ENCODE results near the gene PRRT1B.

Gene PRRT1B

DNA sequence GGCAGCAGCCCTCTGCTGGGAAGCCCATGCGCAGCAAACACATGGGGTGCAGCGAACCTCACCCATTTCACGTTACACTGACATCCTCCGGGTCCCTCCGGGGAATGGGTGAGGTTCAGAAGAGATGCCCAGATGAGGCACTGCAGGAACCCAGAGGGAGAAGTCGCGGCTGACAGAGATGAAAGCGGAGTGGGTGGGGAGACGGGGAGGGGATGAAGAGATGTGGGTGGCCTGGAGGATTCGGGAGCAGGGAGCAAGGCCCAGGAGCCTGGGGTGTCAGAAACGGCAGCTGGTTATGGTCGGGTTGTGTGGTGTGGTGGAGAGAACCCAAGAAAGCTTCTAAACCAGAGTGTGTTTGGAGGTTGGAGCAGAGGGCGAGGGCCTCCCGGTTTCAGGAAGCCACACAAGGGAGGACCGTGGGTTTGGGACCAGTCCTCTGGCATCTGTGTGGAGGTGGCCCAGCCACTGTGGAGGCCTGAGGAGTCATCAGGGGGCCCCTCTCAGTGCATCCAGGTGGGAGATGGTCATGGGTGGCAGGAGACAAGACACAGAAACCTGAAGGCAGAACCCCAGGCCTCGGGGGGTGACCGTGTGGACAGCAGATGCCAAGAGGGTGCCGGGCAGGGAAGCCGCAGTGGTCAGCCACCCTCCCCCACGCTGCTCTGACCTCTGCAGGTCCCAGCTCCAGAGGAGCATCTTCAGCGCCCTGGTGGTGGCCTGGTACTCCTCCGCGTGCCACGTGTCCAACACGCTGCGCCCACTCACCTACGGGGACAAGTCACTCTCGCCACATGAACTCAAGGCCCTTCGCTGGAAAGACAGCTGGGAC lies 22.9 kb upstream of the PRRT1B start:
- DNase-seq (ENCODE audit: low read depth in 1 of 2, low spot score in 1 of 2): no peak

DNA sequence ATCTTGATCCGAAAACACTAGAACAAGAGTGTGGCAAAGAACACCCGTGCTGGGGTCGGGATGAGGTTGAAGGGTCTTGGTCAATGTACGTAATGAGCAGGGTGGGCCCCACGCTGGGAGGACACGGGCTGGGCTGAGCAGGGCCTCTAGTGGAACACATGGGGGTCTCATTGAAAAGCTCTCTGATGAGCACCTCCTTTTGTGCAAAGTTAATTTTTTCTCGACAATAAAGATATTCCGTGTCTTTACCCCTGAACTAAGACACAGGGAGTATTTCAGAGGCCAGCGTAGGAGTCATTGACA lies 22.3 kb upstream of the PRRT1B start:
- no peak for DNase-seq (ENCODE audit: low read depth in 1 of 2, low spot score in 1 of 2)

DNA sequence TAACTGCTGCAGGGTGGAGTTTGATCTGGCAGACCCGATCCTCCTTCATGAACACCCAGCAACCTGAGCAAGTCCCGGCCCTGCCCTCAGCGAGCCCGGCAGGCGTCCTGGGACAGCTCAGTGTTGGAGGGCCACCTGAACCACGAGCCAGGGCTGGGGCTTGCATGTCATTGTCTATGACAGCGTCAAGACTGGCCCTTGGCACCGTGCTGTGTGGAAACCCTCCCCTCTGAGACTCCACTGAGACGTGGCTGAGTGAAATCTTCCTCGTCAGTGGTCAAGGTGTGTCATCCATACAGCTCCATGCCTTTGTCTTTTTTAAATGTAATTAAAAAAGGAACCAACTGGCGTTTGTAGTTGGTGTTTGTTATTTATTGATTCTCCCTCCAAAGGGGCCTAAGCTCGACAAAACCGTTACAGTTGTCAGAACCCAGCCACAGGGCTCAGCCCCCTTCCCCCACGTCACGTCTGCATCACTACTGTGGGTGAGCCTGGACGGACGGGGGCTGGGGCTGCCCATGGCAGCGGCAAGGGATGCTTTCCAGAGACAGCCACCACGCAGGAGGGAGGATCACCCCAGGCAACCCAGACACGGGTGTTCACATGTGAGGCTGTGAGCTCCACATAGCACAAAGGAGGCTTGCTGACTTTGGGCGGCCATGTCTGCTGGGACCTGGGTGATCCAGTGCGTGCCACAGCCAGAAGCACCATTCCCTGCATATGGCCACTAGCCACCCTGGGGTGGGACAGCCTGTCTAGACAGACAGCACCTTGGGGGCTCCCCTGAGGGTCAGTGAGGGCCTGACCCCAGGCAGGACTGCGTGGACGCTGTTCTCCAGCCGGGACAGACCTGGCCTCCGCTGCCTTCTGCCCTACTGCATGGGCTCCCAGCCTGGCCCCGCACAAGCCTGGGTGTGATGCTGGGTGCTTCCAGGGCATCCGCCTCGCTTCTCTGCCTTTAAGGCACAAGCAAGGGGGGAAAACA lies 21.6 kb upstream of the PRRT1B start:
- no peak for DNase-seq (ENCODE audit: low read depth in 1 of 2, low spot score in 1 of 2)

DNA sequence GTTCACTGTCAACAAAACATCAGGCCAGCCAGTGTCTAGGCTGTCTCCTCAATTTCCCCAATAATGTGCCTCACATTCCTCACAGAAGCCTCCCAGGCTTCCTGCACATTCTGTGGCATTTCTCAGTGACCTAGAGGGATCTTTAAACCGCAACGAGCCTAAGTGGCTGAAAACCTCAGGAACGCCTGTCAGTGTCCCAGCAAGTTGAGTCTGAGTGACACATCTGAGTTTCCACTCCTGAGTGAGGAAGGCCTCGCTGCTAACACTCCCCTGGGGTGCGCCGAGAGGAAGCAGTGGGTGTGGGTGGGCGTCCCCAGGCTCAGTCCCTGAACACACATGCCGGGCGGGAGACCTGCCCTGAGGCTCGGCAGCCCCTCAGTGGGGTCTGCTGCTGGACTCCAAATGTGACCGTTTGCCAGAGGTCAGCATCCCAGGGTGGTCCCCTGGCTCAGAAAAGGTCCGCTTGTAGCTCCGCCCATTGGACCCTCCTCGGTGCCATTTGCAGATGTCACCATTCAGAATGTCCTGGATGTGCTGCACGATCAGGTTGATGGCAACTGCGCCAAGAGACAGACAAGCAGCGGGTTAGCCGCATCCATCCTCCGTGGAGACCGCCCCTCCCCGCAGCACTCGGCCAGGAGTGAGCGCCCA lies 20.5 kb upstream of the PRRT1B start:
- no peak for DNase-seq (ENCODE audit: low read depth in 1 of 2, low spot score in 1 of 2)

DNA sequence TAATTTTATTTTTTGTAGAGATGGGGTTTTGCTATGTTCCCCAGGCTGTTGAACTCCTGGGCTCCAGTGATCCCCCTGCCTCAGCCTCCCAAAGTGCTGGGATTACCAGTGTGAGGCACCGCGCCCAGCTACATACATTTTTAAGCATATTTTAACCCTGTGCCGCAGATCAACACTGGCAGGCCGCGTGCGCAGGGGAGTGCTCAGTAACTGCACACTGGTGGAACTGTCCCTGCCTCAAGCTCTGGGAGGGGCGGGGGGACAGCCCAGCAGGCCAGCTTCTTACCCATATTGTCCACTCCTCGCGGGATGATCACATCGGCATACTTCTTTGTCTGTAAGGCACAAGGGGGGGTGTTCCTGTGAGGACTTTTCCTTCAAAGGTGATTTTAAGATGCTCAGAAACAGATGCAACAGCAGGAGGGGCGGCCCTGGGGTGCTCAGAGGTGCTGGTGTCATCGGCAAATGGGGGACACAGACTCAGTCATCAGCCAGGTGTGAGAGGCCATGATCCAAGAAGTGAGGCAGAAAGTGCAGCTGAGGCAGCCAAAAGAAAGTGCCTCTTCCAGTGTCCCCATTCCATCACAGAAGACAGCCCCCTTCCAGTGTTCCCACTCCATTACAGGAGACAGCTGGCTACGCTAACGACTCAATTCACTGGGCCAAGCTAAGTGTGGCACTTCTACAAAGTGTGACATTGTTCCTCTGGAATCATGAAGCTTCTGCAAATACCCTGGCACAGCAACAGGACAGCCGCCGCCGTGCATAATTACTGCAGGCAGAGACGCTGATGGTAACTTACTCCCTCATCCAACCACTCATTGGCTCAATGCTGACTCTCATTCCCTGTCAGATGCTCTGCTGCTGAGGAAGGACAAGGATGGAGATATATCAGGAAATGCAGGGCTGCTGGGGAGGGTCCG lies 19.4 kb upstream of the PRRT1B start:
- DNase-seq (ENCODE audit: low read depth in 1 of 2, low spot score in 1 of 2): no peak

DNA sequence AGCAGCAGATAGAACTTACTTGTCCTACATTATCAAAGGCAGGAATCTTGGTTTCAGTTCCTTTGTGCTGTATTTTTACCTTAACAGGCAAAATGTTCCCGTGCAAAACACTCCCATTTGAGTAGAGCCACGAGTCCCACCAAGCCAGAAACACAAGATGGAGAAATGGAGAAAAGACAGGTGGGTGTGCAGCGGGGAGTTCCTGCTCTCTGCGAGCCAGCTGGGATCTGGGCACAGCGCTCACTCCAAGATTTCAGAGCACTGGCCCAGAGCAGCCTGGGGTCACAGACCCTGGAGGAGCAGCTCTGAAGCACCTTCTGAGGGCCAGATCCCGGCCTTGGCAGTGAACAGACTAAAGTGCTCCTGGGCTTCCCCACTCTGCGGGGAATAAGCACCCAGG lies 17.1 kb upstream of the PRRT1B start:
- no peak for DNase-seq (ENCODE audit: low read depth in 1 of 2, low spot score in 1 of 2)

DNA sequence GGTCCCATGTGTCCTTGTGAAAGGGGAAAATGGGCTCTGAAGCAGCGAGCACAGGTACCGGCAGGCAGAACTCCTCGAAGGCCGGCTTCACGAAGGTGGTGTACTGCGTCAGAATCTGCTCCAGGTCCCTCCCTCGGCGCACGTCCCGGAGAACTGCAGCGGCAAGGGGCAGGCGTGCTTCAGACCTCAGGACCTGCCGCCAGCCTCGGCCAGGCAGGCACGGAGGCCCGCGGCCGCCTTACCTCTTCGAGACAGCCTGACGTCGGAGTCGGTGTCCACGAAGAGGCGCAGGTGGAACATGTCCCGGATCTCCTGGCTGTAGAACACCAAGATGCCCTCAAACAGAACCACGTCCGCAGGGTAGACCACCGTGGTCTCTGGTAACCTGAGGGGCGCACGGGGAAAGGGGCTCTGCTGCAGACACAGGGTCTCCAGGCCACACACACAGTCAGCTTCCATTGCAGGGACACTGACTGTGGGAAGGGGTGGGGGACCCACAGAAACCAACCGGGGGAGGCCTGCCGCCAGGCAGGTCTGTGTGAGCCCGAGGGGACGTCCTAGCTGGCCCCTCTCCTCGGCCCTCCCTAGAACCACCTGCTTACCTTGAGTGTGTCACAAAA lies 16.3 kb upstream of the PRRT1B start:
- DNase-seq (ENCODE audit: low read depth in 1 of 2, low spot score in 1 of 2): no peak

DNA sequence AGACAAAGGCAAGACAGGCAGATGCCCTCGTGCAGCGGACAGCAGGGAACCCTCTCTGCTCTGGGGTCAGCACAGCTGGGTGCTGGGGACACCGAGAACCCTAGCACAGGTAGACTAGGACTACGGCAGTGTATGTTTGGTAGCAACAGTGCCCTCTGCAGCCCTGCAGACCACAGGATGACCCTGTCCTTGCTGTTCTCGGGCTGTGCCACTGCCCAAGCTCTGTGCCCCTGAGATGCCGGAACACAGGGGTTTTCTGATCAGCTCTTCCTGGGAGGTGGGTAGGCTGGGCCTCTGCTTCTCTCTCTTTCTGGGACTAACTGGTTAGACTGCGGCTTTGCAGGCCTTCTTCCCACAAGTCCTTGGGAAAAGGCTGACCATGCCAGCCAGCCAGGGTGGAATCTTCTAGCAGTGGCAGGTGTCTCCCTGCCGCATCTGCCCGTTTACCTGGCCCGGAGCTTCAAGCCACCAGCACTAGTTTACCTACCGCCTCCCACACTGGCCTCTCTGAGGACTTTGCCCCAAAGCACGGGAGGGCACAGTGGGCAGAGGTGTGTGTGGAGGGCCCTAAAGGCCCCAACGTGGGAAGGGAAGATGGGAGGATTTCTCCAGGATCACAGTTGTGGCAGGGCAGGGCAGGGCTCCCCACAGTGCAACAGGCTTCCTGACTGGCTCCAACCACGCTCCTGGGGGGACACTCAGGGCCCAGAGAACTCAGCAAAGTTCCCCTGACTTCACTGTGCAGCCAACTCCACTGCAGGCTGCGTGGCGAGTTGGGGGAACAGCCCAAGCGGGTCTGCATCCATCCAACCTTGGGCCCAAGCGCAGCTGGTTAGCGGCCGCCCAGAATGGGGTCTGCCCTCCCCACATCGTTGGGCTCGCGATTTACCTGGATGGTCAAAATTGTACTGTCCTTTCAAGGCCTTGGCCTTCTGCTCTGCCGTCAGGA lies 15.5 kb upstream of the PRRT1B start:
- no peak for DNase-seq (ENCODE audit: low read depth in 1 of 2, low spot score in 1 of 2)

DNA sequence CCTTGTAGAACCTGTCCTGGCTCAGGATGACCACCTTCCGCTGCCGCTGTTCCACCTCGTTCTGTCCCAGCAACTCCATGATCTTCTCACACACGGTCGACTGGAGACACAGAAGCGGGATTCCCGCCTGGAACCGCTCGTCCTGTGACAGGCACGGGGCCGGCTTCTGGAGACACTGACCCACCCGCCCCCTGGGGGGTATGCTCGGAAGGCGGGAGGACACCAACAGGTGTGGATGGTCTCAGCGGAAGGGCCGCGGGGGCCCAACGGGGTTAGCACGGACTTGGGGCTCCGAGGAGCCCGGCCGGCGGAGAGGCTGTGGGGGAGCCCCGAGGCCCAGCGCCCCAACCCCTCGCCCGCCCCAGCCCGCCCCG lies 14.8 kb upstream of the PRRT1B start:
- DNase-seq (ENCODE audit: low read depth in 1 of 2, low spot score in 1 of 2): no peak

DNA sequence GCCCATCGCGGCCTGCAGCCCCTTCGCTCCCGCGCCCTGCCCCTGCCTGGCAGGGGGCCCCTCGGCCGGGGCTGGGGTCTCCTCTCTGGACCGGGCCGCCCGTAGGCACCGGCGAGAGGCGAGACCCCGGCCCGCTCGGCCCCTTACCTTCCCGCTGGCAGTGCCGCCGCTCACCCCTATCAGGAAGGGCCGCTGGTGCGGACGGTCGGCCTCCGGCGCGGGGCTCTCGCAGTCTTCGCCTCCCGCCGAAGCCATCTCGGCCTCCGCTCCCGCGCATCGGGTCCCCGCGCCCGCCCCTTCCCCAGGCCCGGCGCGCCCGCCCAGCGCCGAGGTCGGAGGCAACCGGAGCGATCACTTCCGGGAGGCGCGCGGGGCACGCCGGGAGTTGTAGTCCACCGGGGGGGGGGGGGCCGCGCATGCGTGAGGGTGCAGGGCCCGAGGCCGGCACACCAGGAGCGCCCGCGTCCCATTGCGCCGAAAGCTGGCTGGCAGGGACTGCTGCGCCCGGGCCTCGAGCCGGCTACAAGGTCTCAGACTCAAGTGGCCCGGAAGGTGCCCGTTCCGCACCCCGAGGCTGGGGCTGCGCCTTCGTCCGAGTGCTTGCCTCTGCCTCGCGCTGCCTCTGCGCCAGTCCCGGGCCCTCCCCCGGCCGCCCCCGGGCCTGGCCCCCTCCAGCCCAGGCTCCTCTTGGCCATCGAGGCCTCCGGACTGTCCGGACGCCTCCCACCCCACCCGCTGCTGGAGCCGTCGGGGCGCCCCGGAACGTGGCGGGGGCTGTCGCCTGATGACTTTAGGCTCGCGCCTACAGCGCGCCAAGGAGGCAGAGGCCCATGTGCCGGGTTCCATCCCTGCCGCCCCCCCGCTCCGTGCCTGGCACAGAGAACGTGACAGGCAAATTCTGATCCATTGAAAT lies 14.1 kb upstream of the PRRT1B start, which contains the start of gene UCK1:
TSS of gene UCK1 (minus strand) at position 344 of the 913 bp plus-strand sequence. CDS start at position 255, 89 bp downstream.
- DNase-seq (ENCODE audit: low read depth in 1 of 2, low spot score in 1 of 2): peak; percentile 36 to 65

DNA sequence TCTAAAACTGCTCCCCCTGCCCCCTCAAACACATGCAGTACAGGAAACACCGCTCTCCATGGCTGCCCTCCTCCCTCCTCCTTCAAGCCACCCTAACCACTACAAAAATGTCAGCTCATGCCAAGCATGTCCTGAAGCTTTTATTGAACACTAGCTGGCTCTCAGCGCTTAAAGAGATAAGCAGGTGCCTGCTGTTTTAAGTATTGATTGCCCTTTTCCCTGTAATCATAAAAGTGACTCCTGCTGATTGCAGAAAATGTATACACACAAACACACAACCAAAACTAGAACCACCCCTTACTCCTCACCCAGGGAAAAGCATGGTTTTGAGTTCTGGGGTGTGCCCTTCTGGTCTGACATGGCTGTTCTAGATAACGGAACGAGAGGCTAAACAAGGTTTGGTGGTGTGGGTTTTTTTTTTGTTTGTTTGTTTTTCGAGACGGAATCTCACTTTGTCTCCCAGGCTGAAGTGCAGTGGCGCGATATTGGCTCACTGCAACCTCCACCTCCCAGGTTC lies 10.5 kb upstream of the PRRT1B start:
- DNase-seq (ENCODE audit: low read depth in 1 of 2, low spot score in 1 of 2): no peak

DNA sequence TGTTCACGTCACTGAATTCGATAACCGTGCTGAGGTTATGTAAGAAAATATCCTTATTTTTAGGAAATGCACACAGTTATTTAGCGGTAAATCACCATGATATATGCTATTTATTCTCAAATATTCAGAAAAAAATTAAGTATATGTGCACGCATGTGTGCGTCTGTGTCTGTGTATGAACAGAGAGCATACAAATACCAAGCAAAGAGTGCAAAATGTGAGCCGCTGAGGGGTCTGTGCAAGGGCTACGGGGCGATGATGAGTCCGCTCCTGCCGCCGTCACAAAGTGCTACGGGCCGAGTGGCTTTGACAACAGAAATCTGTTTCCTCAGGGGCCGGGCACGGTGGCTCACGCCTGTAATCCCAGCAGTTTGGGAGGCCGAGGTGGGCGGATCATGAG lies 7.4 kb upstream of the PRRT1B start:
- DNase-seq (ENCODE audit: low read depth in 1 of 2, low spot score in 1 of 2): no peak

DNA sequence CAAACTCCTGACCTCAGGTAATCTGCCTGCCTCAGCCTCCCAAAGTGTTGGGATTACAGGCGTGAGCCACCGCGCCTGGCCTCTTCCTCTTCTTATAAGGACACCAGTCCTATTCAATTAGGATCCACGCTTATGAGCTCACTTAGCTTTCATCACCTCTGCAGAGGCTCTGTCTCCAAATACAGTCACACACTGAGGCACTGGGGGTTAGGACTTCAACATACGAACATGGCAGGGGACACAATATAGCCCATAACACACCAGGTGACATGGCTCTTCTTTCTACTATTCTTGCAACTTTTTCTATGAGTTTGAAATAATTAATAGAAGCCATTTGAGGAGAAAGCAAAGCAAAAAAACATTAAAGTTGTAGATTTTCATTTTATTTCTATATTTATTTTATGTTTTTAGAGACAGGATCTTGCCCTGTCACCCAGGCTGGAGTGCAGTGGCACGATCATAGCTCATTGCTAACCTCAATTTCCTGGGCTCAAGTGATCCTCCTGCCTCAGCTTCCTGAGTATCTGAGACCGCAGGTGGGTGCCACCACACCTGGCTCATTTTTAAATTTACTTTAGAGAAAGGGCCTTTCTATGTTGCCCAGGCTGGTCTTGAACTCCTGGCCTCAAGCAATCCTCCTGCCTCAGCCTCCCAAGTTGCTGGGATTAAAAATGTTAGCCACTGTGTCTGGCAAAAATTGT lies 6.0 kb upstream of the PRRT1B start:
- no peak for DNase-seq (ENCODE audit: low read depth in 1 of 2, low spot score in 1 of 2)

DNA sequence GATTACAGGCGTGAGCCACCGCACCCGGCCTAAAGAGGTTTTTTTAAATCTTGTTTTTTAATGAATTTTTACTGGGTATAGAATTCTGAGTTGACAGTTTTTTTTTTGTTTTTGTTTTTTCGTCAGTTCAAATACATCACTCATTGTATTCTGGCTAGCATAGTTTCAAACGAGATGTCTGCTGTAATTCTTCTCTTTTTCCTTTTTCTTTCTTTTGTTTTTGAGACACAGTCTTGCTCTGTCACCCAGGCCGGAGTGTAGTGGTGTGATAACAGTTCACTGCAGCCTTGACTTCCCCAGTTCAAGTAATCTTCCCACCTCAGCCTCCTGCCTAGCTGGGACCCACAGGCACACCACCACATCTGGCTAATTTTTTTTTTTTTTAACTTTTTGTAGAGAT lies 2.2 kb upstream of the PRRT1B start:
- DNase-seq (ENCODE audit: low read depth in 1 of 2, low spot score in 1 of 2): no peak

DNA sequence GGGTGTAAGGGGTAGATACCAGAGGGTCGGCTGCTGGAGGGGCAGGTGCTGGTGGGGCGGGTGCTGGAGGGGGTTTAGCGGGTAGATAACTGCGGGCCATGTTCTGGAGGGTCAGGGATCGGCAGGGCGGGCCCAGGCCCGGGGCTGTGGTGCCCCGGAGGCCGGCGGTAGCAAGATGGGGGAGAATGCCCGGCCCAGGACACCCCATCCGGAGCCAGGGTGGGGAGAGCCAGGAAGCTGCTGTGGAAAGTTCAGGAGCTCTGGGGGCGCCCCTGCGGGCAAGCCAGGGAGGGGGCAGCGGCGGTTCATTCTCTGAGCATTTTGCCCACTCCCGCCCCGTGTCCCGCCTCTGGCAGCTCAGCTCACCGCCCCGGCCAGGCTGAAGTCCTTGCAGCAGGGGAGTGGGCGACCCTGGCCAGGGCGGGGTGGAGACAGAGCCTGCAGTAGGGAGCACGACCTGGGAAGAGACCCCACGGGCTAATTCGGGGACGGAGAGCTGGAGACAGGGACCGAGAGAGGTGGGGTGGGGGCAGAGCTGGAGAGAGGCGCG lies 538 bp downstream of the PRRT1B start:
- no peak for DNase-seq (ENCODE audit: low read depth in 1 of 2, low spot score in 1 of 2)

DNA sequence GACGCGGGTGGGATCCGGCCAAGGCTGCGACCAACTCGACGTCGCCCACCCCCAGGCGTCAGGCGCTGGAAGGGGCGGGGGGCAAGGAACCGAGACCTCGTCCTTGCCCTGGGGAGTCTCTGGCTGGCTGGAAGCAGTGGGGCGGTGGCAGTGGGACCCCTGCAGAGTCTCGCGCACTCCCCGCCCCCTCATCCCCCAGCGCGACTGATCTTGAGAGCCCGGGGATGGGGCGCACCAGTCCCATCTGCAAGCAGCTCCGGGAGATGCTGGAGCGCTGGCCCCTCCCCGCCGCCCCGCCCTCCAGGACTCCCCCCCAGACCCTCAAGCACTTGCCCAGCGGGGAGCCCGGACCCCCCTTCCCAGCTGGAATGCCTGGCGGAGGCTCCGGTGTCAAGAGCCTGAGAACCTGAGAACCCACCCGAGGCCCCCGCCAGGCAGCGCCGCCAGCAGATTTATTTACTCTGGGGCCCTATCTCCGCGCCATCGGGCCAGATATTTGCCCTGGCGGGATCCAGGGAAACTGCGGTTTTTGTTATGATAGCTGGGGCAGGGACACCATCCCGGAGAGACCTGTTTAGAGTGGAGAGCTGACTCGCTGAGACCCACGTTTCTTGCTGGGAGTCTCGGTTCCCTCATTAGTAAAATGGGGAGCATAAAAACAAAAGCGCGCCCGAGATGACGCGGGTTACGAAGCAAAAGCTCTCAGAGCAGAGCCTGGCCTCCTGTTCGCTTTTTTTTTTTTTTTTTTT lies 1.2 kb downstream of the PRRT1B start:
- no peak for DNase-seq (ENCODE audit: low read depth in 1 of 2, low spot score in 1 of 2)

Measured in activated T-helper 1 cell treated with anti-CD3 and anti-CD28 coated beads, Interleukin-2, amount 50 U/mL, for 16 hours (primary cell).